Left lung (tissue), 10 donors: Measurements from ENCODE around the gene BTBD9. TPM values are rescaled to one million over a fixed set of nuclear protein-coding genes. Genes with fewer than 3 reads are reported as not detected.

Source experiments
- ATAC-seq: fragments of 200-7000 bp; cut with Tn5 transposase; one replicate; pipeline ENCODE4 v1.9.1; 2020; ENCODE audit warnings: moderate library complexity
- DNase-seq, 4 donors: peaks; one replicate each; pipeline ENCODE4 v3.0.0-alpha.2; 2013 to 2020
- H3K27ac ChIP-seq, 2 donors: fragments of 200-600 bp; sonication (generic) in 1 of 2; one replicate each; pipeline versions ENCODE4 v1.5.0 to v1.8.0; 2020 to 2021
- H3K27me3 ChIP-seq, 2 donors: fragments of 200-600 bp; sonication (generic) in 1 of 2; one replicate each; pipeline versions ENCODE4 v1.5.0 to v1.8.0; 2020 to 2021
- H3K36me3 ChIP-seq, 2 donors: fragments of 200-600 bp; sonication (generic) in 1 of 2; one replicate each; pipeline versions ENCODE4 v1.5.0 to v1.8.0; 2020 to 2021
- H3K4me1 ChIP-seq, 2 donors: fragments of 200-600 bp; one replicate each; pipeline ENCODE4 v1.8.0; 2021
- H3K4me3 ChIP-seq, 2 donors: fragments of 200-600 bp; sonication (generic) in 1 of 2; one replicate each; pipeline versions ENCODE4 v1.5.0 to v1.8.0; 2020 to 2021; ENCODE audit warnings: mild to moderate bottlenecking in 1 of 2
- H3K9me3 ChIP-seq, 2 donors: fragments of 200-600 bp; sonication (generic) in 1 of 2; one replicate each; pipeline versions ENCODE4 v1.5.0 to v1.8.0; 2020 to 2021
- intact Hi-C, 2 donors: fragments of 100-400 bp; cut with DNase I; formaldehyde crosslinking; loops; one replicate each; pipeline versions ENCODE4 v1.11.2 to v1.14.2; 2022
- polyA plus RNA-seq, 6 donors: library from polyadenylated mRNA; unstranded; fragments of 120-200 nt; gene quantifications; one replicate each; pipeline ENCODE4 v1.2.1, GENCODE V29; 2013; ENCODE audit not compliant: insufficient read length in 6 of 6
- total RNA-seq, 2 donors: library from RNA; stranded (reverse); fragmentation: NEBNext Ultra II Directional; extraction: Animal tissue kit (Norgen Biotek cat#: 25700); gene quantifications; one replicate each; pipeline ENCODE4 v1.2.1, GENCODE V29; 2021
- TF ChIP-seq, protein P1 (sequence below), 2 donors: fragments of 200-600 bp; sonication (generic) in 1 of 2; IDR thresholded peaks; one replicate each; pipeline versions ENCODE4 v1.5.0 to v1.8.0; 2021; ENCODE audit warnings: antibody characterized with exemption in 2 of 2
- donor health status: DM: no; HTN: yes; CAD: no.
- donor health status: DM: no; HTN: no; CAD: no.

BTBD9 gene
- total and polyA plus RNA-seq, 8 donors, result 14.2 to 44.0 (median 16.0) TPM

DNA sequence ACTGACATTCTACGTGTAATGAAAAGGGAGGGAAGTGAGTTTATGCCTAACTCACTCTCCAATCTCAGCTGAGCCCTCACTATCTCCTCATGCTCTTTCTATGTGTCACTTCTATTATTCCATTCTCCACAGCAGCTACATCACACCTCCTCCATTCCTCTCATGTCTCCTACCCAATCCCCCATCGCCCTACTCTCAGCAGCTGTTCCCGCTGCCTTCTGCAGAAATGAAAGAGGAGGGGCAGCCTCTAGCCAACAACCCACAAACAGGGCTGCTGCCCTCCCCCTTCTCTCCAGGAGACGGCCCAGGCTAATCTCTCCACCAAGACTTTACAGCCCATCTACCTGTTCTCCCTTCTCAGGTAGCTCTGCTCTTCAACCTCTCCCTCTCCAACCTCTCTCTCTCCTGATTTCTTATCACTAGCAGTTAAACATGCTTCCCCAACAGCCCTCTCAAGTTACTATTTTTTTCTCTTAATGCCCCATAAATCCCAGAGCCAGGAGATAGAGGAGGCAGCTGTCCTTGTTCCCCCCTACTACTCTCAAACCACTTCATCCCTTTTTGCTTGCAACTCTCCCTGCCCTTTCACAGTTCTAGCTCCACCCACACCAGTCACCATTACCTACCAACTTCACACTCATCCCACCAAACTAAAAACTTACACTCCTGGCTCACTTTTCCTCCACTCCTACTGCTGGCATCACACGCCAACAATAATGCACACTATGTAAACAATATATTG, 136.5 kb downstream of the BTBD9 start:
- TF ChIP-seq, protein P1, sequence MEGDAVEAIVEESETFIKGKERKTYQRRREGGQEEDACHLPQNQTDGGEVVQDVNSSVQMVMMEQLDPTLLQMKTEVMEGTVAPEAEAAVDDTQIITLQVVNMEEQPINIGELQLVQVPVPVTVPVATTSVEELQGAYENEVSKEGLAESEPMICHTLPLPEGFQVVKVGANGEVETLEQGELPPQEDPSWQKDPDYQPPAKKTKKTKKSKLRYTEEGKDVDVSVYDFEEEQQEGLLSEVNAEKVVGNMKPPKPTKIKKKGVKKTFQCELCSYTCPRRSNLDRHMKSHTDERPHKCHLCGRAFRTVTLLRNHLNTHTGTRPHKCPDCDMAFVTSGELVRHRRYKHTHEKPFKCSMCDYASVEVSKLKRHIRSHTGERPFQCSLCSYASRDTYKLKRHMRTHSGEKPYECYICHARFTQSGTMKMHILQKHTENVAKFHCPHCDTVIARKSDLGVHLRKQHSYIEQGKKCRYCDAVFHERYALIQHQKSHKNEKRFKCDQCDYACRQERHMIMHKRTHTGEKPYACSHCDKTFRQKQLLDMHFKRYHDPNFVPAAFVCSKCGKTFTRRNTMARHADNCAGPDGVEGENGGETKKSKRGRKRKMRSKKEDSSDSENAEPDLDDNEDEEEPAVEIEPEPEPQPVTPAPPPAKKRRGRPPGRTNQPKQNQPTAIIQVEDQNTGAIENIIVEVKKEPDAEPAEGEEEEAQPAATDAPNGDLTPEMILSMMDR (IDR thresholded peaks at IDR 0.05), result no peak
- DNase-seq (no peak), ATAC-seq (no peak)

DNA sequence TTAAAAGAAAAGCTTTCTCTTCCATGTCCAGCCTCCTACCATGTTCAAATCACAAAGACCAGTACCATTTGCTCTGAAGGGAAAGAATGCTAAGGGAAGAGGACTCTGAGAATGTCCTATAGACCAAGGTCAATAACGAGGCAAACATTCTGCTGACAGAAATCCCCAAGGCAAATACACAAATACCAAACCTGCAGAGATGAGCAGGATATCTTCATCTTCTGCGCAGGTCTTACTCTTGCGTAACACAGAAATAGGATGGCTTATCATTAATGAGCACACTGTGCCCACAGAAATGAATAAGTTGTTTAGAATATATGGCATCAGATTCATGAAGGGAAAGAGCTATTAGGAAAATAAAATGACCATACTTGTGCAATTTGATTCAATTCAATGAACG, 137.3 kb downstream of the BTBD9 start:
- intact Hi-C loops, result no loop called here
- no peak overlapping the region for H3K4me3 ChIP-seq
- TF ChIP-seq, protein P1 (IDR thresholded peaks at IDR 0.05), result no peak
- ATAC-seq (no peak), DNase-seq (no peak)
- no peaks in the 10 kb centered on the region for H3K36me3 ChIP-seq
- H3K4me1 ChIP-seq, result peaks cover 0 to 5% of the 10 kb centered on the region in 2 donors
- no peak overlapping the region for H3K27ac ChIP-seq
- H3K9me3 ChIP-seq, result no peaks in the 10 kb centered on the region
- no peaks in the 10 kb centered on the region for H3K27me3 ChIP-seq

More for the DNA sequence above, 136.5 kb downstream of the BTBD9 start:
- intact Hi-C loops, result no loop called here
- Histone ChIP-seq H3K4me1 (peaks cover 0 to 6% of the 10 kb centered on the region in 2 donors), H3K4me3 (no peak overlapping the region), H3K27ac (no peak overlapping the region), H3K9me3 (no peaks in the 10 kb centered on the region), H3K27me3 (no peaks in the 10 kb centered on the region), H3K36me3 (no peaks in the 10 kb centered on the region)

DNA sequence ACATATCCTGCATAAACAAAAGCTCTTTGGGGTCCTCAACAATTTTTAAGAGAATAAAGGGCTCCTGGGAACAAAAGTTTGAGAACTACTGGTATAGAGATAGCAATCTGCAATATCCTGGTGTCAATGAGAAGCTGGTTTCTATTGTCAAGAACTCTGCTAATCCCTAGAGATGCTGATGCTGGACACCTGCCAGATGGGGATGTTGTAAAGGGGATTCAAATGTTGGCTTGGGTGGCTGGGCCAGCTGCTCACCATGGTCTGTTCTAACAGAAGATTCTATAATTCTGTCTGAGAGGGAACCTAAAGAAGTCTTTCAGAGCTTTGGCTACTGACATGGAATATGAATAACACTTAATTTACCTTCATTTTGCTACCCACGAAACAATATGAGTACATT, 137.8 kb downstream of the BTBD9 start:
- TF ChIP-seq, protein P1 (IDR thresholded peaks at IDR 0.05), result no peak
- no peaks in the 10 kb centered on the region for H3K27me3 ChIP-seq
- DNase-seq (no peak), ATAC-seq (no peak)
- H3K36me3 ChIP-seq, result no peaks in the 10 kb centered on the region
- intact Hi-C loops, result no loop called here
- no peak overlapping the region for H3K4me3 ChIP-seq
- peaks cover 0 to 5% of the 10 kb centered on the region in 2 donors for H3K4me1 ChIP-seq
- H3K27ac ChIP-seq, result no peak overlapping the region
- H3K9me3 ChIP-seq, result no peaks in the 10 kb centered on the region

DNA sequence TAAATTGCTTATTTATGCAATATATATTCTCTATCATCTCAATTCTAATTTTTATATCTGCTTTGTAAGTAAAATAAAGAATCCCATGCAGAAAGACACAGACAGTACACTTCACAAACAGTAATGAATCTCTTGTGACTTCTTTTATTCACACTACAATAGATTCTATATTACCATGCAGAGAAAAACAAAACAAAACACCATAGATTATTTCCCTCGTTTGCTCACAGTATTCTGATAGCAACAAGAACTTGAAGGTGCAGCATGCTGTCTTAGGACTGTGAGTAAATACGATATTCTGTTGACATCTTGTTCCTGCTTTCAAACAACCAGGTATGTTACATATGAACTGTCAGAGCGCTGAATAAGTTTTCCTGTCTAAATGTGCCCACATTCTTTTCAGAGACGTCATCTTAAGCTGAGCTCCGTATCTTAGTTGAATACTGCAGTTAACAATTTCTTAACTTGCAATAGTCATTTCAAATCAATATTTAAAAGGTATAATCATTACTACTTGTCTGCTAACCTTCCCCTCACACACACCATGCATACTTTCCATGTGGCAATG, 140.1 kb downstream of the BTBD9 start:
- ATAC-seq, result no peak
- no peaks in the 10 kb centered on the region for H3K27me3 ChIP-seq
- no peaks in the 10 kb centered on the region for H3K36me3 ChIP-seq
- intact Hi-C loops, result no loop called here
- no peak overlapping the region for H3K27ac ChIP-seq
- TF ChIP-seq, protein P1 (IDR thresholded peaks at IDR 0.05), result no peak
- H3K4me1 ChIP-seq, result peaks cover 0 to 5% of the 10 kb centered on the region in 2 donors
- H3K9me3 ChIP-seq, result no peaks in the 10 kb centered on the region
- no peak overlapping the region for H3K4me3 ChIP-seq
- no peak for DNase-seq

DNA sequence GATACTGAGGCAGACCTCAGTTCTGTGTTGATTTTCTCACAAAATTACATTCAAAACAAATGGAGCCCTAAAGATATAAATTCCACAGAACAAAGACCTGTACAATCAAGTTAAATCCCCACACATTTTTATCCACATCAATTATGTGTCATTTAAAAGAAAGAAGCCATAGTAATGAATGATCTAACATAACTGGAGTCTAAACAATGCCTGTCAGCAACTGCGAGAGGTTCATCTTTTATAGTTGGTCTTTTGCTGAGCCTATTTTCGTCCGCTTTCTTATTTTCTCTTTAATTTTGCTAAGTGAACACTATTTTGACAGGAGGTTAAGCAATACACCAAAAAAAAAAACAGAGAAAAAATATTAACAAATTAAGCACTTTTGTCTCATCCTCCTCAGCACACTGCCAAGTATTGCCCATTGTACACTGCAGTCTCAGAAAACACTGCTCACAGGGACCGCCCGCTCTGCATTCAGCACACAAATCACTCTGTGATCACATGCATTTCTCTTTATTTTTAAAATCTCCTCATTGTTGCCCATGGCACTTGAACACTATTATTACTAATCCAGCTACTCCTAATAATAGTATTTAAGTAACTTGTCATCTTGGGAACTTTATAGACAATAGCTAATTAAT, 140.8 kb downstream of the BTBD9 start:
- Histone ChIP-seq H3K4me1 (peaks cover 0 to 5% of the 10 kb centered on the region in 2 donors), H3K27me3 (no peaks in the 10 kb centered on the region), H3K27ac (no peak overlapping the region), H3K36me3 (no peaks in the 10 kb centered on the region), H3K4me3 (no peak overlapping the region), H3K9me3 (no peaks in the 10 kb centered on the region)
- ATAC-seq, result no peak
- intact Hi-C loops, result no loop called here
- TF ChIP-seq, protein P1 (IDR thresholded peaks at IDR 0.05), result no peak
- DNase-seq, result no peak
